LNCaP clone FGC (cell line): ENCODE data around the gene YTHDC1.
"Not testable (repeated sequence)": the region's sequence is repeated elsewhere in the genome, so short reads cannot be mapped to it uniquely, and the experiment has no call there.

Source experiments
- DNase-seq: peaks from one replicate; pipeline ENCODE4 v3.0.0-alpha.2; 2011; ENCODE audit warnings: low read depth
- H3K4me3 ChIP-seq: 2 replicates; pipeline ENCODE4 v1.5.1; 2011; ENCODE audit warnings: mild to moderate bottlenecking, low read depth, low read length, control low read depth
- TF ChIP-seq, protein P1 (sequence below): IDR thresholded peaks from 2 replicates; pipeline ENCODE4 v1.5.1; 2012; ENCODE audit warnings: mild to moderate bottlenecking; ENCODE audit not compliant: control insufficient read depth, insufficient read depth; ENCODE audit errors: extremely low read depth

Gene YTHDC1

DNA sequence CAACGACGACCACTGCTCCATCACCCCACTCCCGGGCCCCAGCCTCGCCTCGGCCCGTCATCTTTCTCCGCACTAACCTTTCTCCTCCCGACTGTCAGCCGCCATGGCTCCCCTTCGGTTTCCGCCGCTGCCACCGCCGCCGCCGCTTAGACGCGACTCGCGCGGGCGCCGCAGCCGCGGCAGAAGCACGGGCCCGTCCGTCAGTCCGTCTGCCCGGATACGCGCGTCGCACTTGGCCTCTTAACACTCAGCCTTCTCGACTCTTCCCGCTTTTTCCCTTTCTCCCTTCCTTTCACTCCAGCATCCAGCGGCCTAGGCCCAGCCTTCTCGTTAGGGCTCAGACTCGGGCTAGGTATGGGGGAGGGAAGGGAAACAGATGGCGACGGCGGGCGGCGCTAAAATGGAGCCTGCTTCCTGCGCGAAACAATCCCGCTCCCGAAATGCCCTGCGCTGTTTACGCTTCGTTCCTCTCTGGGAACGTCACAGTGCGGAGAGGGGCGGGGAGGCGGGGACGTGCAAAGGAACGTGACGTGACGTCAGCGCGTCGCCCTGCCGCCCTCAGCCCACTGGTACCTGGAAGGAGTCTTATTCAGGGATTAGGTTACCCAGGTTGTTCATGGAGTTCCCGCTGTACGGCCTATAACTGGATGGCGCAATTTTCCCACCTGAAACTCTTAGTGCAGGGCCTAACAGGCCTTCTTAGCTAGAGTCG lies at the start of gene YTHDC1:
YTHDC1 (minus strand) TSS at position 442 of the 712 bp plus-strand sequence; CDS start at position 105, 337 bp downstream.
- TF ChIP-seq, protein P1, sequence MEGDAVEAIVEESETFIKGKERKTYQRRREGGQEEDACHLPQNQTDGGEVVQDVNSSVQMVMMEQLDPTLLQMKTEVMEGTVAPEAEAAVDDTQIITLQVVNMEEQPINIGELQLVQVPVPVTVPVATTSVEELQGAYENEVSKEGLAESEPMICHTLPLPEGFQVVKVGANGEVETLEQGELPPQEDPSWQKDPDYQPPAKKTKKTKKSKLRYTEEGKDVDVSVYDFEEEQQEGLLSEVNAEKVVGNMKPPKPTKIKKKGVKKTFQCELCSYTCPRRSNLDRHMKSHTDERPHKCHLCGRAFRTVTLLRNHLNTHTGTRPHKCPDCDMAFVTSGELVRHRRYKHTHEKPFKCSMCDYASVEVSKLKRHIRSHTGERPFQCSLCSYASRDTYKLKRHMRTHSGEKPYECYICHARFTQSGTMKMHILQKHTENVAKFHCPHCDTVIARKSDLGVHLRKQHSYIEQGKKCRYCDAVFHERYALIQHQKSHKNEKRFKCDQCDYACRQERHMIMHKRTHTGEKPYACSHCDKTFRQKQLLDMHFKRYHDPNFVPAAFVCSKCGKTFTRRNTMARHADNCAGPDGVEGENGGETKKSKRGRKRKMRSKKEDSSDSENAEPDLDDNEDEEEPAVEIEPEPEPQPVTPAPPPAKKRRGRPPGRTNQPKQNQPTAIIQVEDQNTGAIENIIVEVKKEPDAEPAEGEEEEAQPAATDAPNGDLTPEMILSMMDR: no peak
- peak; percentile 94 for DNase-seq
- peak within 1 kb of the TSS; percentile 74 for H3K4me3 ChIP-seq

- H3K4me3 ChIP-seq: no peak overlapping the region
- TF ChIP-seq, protein P1: no peak
- no peak for DNase-seq
Observed at GRCh38 chr4:68399306-68399705, 49.4 kb upstream of the YTHDC1 start.

DNA sequence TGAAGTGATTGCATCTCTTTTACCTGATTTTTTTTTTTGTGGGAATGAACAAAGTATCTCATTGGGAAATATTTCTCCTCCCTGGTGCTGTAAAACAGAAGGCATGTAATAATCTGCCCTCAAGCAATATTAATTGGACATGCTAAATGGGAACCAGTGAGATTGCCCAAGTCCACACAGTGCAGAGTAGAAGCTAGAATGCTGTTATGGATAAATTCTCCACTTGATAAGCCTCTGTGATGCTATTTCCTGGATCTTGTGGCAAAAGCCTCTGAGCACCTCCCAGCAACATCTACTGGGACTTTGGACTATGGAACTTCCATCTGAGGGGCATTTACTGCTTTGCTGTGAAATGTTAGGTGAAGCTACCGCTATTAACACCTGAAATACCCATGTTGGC lies 46.9 kb upstream of the YTHDC1 start:
- H3K4me3 ChIP-seq: no peak overlapping the region
- DNase-seq: no peak
- TF ChIP-seq, protein P1: no peak

GRCh38 chr4:68391436-68391835 lies 41.5 kb upstream of the YTHDC1 start:
- no peak overlapping the region for H3K4me3 ChIP-seq
- no peak for DNase-seq
- TF ChIP-seq, protein P1: no peak

DNA sequence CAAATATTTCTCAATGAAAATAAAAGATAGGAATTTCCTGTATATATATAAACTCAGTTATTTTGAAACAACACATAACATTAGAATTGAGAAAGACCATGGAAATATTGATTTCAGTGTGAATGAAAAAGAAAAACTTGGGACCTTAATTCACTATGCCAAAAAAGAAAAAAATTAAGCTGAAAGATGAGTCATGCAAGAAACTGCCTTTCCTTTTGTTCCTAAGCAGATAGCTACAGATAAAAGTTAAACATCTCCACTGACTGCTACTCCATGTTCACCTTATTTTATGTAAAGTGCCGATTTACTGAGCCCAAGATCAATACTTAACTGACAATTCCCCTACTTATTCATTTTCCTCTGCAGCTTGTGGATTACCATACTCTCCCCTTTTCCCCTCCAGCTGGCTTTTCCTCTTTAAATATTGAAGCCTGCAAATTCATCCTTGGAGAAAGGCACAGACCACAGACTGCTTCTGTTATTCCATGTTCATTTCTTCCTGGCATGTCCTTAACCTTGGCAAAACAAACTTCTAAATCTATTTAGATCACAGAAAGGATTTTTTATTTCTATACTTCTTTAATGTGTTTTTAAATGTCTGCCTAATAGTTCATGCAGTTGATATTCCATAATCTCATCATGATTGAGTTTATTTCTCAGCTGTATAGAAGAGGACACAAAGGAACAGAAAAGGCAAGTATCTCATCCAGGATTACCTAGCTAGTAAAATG lies 40.5 kb upstream of the YTHDC1 start:
- no peak overlapping the region for H3K4me3 ChIP-seq
- DNase-seq: no peak
- TF ChIP-seq, protein P1: no peak

DNA sequence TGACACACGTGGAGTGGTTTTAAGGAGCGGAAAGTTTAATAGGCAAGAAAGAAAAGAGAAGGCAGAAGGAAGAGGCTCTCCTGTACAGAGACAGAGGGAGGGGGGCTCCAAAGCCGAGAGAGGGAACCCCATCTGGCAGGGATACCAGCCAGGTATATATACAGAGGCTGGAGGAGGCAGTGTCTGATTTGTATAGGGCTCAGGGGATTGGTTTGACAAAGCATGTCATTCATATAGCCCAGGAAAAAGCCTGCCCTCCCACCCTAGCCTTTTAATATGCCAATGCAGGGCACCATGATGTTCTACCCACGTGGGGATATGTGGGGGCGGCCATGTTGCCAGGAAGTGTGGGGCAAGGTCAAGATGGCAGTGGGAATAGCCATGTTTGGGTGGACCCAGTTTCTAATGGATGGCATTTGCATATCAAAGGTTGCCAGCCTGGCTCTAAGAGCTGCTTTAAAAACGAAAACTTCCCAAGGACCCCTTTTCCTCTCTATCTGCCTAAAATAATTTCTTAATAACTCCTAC lies 39.6 kb upstream of the YTHDC1 start:
- not testable (repeated sequence) for DNase-seq, H3K4me3 ChIP-seq

- no peak overlapping the region for H3K4me3 ChIP-seq
- TF ChIP-seq, protein P1: no peak
- no peak for DNase-seq
Observed at GRCh38 chr4:68388347-68388865, 38.5 kb upstream of the YTHDC1 start.
